Germinal center (tissue), 1 donor: ENCODE results near the gene DVL1.
"Not testable (repeated sequence)": the region's sequence is repeated elsewhere in the genome, so short reads cannot be mapped to it uniquely, and the experiment has no call there.

Source experiments
- DNase-seq: peaks from one replicate; pipeline ENCODE4 v3.0.0; 2012; ENCODE audit warnings: mixed read lengths, low spot score

DVL1 gene

GRCh38 chr1:1326075-1326605, 23.1 kb downstream of the DVL1 start:
- DNase-seq: no peak

DNA sequence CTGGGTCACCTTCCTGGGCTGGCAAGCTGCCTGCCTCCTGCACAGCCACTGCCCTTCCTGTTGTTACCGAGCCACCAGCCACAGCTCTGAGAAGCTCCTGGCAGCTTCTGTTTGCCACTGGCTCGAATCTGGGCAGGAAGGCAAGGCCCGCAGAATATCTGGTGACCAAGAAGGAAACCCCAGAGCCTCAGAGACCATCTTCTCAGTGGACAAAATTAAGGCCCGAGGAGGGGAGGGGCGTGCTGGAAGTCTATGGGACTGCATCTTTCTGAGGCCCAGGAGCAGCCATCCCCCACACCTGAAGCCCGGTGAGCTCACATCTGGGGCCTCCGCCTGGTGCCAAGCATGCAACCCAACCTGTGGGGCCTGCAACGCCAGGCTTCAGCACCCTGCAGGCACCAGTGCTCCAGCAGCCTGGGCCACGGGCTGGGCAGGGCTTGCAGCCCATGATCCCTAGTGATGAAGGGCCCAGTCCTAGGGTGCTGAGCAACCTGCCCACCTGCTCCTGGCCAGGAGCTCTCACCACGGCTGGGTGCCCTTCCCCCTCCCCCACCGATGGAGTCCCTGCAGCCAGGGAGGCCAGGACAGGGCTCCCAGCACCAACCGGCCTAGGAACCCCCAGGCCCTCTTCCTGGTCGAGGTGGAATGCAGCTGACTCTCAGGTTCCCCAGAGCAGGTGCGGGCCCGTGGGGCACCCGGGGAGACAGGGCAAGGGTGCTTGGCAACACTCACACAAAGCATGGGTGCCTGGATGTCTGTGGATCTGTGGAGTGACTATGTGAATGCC, 23.7 kb downstream of the DVL1 start:
- no peak for DNase-seq

DNA sequence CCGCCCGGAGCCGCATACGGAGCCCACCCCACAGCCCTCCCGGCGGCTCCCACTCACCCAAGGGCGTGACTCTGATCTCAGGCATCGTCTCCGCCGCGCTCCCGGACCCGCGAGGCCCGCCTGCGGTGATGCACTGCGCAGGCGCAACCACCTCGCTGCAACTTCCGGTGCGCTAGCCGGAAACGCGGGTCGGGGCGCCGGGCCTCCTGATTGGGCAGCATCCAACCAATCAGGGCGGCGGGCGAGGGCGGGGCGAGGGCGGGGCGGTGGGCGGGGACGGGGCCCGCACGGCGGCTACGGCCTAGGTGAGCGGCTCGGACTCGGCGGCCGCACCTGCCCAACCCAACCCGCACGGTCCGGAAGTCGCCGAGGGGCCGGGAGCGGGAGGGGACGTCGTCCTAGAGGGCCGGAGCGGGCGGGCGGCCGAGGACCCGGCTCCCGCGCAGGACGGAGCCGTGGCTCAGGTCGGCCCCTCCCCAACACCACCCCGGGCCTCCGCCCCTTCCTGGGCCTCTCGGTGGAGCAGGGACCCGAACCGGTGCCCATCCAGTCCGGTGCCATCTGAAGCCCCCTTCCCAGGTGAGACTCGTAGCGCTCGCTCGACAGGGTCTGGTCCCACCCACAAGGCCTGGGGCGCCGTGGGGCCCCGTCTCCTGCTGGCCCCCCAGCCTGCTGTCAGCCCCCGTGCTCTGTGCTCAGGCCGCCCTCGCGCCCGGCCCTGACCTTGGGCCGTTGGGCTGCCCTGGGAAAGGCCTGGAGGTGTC, 24.5 kb downstream of the DVL1 start, which contains the start of the genes CPTP and INTS11:
Gene CPTP, plus strand, starts transcription at position 279 of the 764 bp plus-strand sequence. CDS start 2,109 bp downstream, outside the sequence.
Gene INTS11, minus strand, starts transcription at position 137 of the 764 bp plus-strand sequence. Its CDS starts 52 bp downstream, at position 85.
- DNase-seq: peak; percentile 96

- DNase-seq: no peak
Measured at GRCh38 chr1:1324084-1324523, 25.1 kb downstream of the DVL1 start.

DNA sequence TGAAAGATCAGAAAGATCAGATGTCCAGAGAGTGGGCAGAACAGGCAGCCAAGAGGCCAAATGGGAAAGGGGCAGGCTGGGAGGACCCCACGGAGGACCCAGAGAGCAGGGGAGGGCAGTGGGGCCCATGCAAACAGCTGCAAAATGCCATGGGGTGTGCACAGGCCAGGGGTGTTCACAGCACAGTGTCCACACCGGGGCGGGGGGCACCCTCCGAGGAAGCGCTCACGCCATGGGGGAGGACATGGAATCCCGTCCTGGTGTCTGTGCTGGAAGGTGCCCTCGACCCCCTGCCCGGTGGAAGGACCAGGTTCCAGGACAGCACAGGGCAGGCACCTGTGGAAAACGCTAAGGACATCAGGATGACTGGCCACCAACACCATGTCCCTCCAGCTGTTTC, 26.3 kb downstream of the DVL1 start:
- no peak for DNase-seq

- no peak for DNase-seq
Measured at GRCh38 chr1:1322418-1322817, 26.8 kb downstream of the DVL1 start.

DNA sequence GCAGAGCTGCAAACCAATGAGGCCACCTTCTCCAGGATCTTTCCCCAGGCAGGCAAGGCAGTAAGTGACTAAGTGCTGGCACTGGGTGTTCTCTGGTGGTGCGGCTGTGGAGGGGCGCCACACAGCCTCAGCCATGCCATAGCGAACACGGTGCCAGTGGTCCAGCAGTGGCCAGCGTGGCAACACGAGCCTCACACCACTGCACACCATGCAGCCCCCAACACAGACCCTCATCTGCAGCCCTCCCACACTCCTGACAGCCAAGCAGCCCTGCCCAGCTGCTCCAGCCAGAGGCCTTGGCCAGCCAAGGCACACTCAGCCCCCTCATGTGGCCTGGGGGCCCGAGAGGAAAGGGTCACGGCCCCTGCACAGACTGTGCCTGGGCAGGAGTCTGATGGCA, 27.7 kb downstream of the DVL1 start:
- DNase-seq: no peak

DNA sequence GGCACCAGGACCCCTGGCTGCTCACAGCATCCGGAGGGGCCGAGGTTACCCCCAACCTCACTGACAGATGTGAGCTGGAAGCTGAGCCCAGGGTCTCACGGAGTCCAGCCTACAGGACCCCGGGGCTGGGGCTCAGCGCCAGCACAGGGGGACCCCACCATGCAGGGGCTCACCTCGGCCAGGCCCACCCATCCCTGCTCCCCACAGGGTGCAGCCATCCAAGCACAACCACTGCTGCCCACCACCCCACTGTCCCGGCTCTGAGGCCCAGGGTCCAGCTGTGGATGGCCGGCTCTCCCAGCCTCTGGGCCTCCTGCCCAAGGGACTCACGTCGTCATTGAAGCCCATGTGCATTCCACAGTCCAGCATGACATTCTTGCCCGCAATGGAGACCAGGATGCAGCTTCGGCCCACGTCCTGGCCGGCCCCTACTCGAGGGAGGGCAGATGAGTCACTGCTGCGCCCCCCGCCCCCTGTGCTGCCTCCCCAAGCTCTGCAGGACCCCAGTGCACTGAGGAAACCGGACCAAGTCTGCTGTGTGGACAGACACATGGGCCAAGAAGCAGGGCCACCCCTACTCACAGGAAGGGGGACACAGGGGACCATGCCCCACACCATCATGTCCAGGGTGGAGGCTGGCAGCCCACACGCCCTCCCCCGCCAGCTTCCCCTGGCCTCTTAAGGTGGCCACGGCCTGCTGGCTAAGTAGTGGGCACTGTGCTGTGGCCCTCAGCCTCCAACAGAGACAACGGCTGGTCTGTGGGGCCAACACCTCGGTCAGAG, 28.4 kb downstream of the DVL1 start:
- DNase-seq: no peak

- no peak for DNase-seq
Measured at GRCh38 chr1:1319646-1319941, 29.6 kb downstream of the DVL1 start.

- no peak for DNase-seq
Measured at GRCh38 chr1:1318777-1319645, 30.2 kb downstream of the DVL1 start.

- DNase-seq: no peak
Measured at GRCh38 chr1:1318131-1318652, 31.0 kb downstream of the DVL1 start.

DNA sequence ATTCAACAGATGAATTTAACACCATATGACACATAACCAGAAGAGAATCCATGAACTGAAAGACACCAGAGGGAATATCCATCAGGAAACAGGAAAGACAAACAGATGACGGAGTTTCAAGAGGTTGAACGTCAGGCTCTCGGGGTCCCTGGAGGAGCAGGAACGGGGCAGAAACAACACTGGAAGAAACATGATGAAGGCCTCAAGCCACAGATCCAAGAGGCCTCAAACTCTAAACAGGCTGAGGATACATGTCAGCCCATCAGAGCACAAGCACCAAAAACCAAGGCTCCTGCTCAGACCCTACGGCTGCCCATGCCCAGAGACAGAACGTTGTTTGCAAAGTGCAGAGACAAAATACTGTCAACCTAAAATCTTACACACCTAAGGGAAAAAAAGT, 31.8 kb downstream of the DVL1 start:
- DNase-seq: no peak

DNA sequence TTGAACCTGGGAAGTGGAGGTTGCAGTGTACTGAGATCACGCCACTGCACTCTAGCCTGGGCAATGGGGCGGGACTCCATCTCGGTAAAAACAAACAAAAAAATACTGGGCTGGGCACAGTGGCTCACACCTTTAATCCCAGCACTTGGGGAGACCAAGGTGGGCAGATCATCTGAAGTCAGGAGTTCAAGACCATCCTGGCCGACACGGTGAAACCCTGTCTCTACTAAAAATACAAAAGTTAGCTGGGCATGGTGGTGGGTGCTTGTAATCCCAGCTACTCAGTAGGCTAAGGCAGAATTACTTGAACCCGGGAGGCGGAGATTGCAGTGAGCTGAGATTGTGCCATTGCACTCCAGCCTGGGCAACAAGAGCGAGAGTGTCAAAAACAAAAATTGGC, 33.0 kb downstream of the DVL1 start:
- not testable (repeated sequence) for DNase-seq

DNA sequence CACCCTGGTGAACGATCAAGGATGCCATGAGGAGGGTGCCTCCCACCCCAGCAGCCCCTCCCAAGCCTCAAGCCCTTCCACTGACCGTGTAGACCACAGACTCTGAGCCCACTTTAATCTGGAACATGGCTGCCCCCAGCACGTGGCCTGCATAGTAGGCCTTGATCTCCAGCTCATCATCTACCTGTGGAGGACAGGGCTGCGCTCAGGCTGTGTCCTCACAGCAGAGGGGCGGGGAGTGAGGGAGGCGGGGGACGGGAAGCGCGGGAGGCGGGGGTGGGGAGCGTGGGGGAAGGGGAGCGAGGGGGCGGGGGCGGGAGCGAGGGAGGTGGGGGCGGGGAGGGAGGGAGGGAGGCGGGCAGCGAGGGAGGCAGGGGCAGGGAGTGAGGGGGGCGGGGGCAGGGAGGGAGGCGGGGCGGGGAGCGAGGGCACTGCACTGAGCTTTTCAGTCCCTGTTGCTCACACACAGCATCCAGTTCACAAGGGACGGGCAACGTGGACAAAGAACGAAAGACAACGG, 33.7 kb downstream of the DVL1 start:
- no peak for DNase-seq

- DNase-seq: no peak
Measured at GRCh38 chr1:1314678-1315335, 34.4 kb downstream of the DVL1 start.

- DNase-seq: no peak
Measured at GRCh38 chr1:1314237-1314586, 35.0 kb downstream of the DVL1 start.

GRCh38 chr1:1313500-1314236, 35.5 kb downstream of the DVL1 start:
- DNase-seq: no peak

GRCh38 chr1:1312450-1313314, 36.5 kb downstream of the DVL1 start:
- DNase-seq: no peak
